Prostate gland (tissue), 2 donors: ENCODE data around the gene HSF4. TPM values are rescaled to one million over a fixed set of nuclear protein-coding genes. Genes with fewer than 3 reads are reported as not detected.

Source experiments
- DNase-seq: peaks from one replicate; pipeline ENCODE4 v3.0.0-alpha.2; 2019; ENCODE audit warnings: low spot score
- H3K27ac ChIP-seq, 2 donors: fragments of 200-600 bp; sonication (generic); 2 replicates each; pipeline ENCODE4 v1.5.1; 2017 to 2019
- H3K27me3 ChIP-seq: fragments of 200-600 bp; sonication (generic); replicated peaks from 2 replicates; pipeline ENCODE4 v1.5.1; 2019; ENCODE audit not compliant: insufficient read depth
- H3K36me3 ChIP-seq, 2 donors: fragments of 200-600 bp; sonication (generic); 1 replicate in 1 of 2; 2 replicates in 1 of 2; pipeline versions ENCODE4 v1.5.1 to v1.8.1; 2017 to 2019
- H3K4me1 ChIP-seq: fragments of 200-600 bp; sonication (generic); replicated peaks from 2 replicates; pipeline ENCODE4 v1.5.1; 2019
- H3K4me3 ChIP-seq, 2 donors: fragments of 200-600 bp; sonication (generic); 2 replicates each; pipeline ENCODE4 v1.5.1; 2017 to 2019
- H3K9me3 ChIP-seq: fragments of 200-600 bp; sonication (generic); 2 replicates; pipeline ENCODE4 v1.5.1; 2017
- CTCF ChIP-seq, 4 experiments: fragments of 200-600 bp in 2 of 4; fragments of 450-650 bp in 2 of 4; sonication (generic) in 2 of 4; IDR thresholded peaks; 1 replicate in 3 of 4; 2 replicates in 1 of 4; pipeline ENCODE4 v1.5.1; 2016 to 2019; ENCODE audit warnings: antibody characterized with exemption in 4 of 4, mild to moderate bottlenecking in 2 of 4, moderate library complexity in 2 of 4
- POLR2A ChIP-seq: fragments of 450-650 bp; IDR thresholded peaks from one replicate; pipeline ENCODE4 v1.6.1; 2016; ENCODE audit warnings: antibody characterized with exemption, mild to moderate bottlenecking
- POLR2AphosphoS5 ChIP-seq: sonication (generic); formaldehyde crosslinking; IDR thresholded peaks from one replicate; pipeline ENCODE4 v1.6.1; 2017; ENCODE audit warnings: antibody characterized with exemption
- WGBS: methylation state at CpG from one replicate; pipeline ENCODE4 v1.1.5; 2018; 5-methylcytosine and 5-hydroxymethylcytosine counted together
- intact Hi-C: fragments of 100-400 bp; cut with DNase I; formaldehyde crosslinking; loops from one replicate; pipeline ENCODE4 v1.14.2; 2022
- total RNA-seq, 2 donors: library from RNA; depleted of rRNA; stranded (reverse); fragments of >200 nt; gene quantifications; one replicate each; pipeline ENCODE4 v1.1.0, GENCODE V29; 2016

The HSF4 gene
- total RNA-seq, 2 donors from 2014 or later, result 109 to 137 TPM

- peaks cover 8 to 20% of the 10 kb centered on the region in 2 donors for H3K36me3 ChIP-seq
- H3K27ac ChIP-seq, result no peak overlapping the region
- no peak for DNase-seq
- H3K4me3 ChIP-seq, result no peak overlapping the region
- TF ChIP-seq POLR2A, result no peak
- no peak for TF ChIP-seq POLR2AphosphoS5
- TF ChIP-seq CTCF (IDR thresholded peaks at IDR 0.05), result no peak
- H3K9me3 ChIP-seq, result no peaks in the 10 kb centered on the region
- H3K27me3 ChIP-seq, result no peaks in the 10 kb centered on the region
- 55% methylated on average over 3 of the region's 3 CpGs for WGBS
- no peaks in the 10 kb centered on the region for H3K4me1 ChIP-seq
- intact Hi-C loops, result no loop called here
Measured at GRCh38 chr16:67137605-67138004, 26.9 kb upstream of the HSF4 start.

GRCh38 chr16:67141391-67141790 is 23.2 kb upstream of the HSF4 start:
- 96% methylated on average over 13 of the region's 13 CpGs for WGBS

GRCh38 chr16:67142342-67142741 is 22.2 kb upstream of the HSF4 start:
- TF ChIP-seq POLR2A (no peak), POLR2AphosphoS5 (no peak), CTCF (IDR thresholded peaks at IDR 0.05) (no peak)
- H3K9me3 ChIP-seq, result no peaks in the 10 kb centered on the region
- DNase-seq, result no peak

More at GRCh38 chr16:67141391-67141790, 23.2 kb upstream of the HSF4 start:
- Histone ChIP-seq H3K4me1 (no peaks in the 10 kb centered on the region), H3K27ac (no peak overlapping the region), H3K4me3 (no peak overlapping the region), H3K36me3 (peaks cover 13 to 17% of the 10 kb centered on the region in 2 donors), H3K9me3 (no peaks in the 10 kb centered on the region), H3K27me3 (no peaks in the 10 kb centered on the region)
- TF ChIP-seq POLR2AphosphoS5 (no peak), CTCF (IDR thresholded peaks at IDR 0.05) (no peak), POLR2A (no peak)
- DNase-seq, result no peak
- intact Hi-C loops, result no loop called here

GRCh38 chr16:67144943-67145342 is 19.6 kb upstream of the HSF4 start:
- 95% methylated on average over 2 of the region's 2 CpGs for WGBS
- Histone ChIP-seq H3K4me3 (no peak overlapping the region), H3K27ac (no peak overlapping the region), H3K9me3 (no peaks in the 10 kb centered on the region), H3K4me1 (no peaks in the 10 kb centered on the region), H3K36me3 (peaks cover 13 to 17% of the 10 kb centered on the region in 2 donors), H3K27me3 (no peaks in the 10 kb centered on the region)
- no peak for DNase-seq
- TF ChIP-seq POLR2A, result no peak
- intact Hi-C loops, result loop anchor here (5.0 kb wide), 1 partner anchor 33 kb away; no protein-coding TSS in a partner anchor

More at GRCh38 chr16:67142342-67142741, 22.2 kb upstream of the HSF4 start:
- 87% methylated on average over 9 of the region's 9 CpGs for WGBS
- Histone ChIP-seq H3K27ac (no peak overlapping the region), H3K4me1 (no peaks in the 10 kb centered on the region), H3K4me3 (no peak overlapping the region), H3K36me3 (peaks cover 13 to 17% of the 10 kb centered on the region in 2 donors), H3K27me3 (no peaks in the 10 kb centered on the region)
- intact Hi-C loops, result no loop called here

- no peaks in the 10 kb centered on the region for H3K9me3 ChIP-seq
Measured at GRCh38 chr16:67145746-67146145, 18.8 kb upstream of the HSF4 start.

More at GRCh38 chr16:67145746-67146145, 18.8 kb upstream of the HSF4 start:
- no peak overlapping the region for H3K4me3 ChIP-seq
- H3K4me1 ChIP-seq, result no peaks in the 10 kb centered on the region
- 86% methylated on average over 2 of the region's 2 CpGs for WGBS
- no peak overlapping the region for H3K27ac ChIP-seq
- H3K36me3 ChIP-seq, result peaks cover 13 to 17% of the 10 kb centered on the region in 2 donors
- DNase-seq, result no peak
- intact Hi-C loops, result loop anchor here (5.0 kb wide), 1 partner anchor 33 kb away; no protein-coding TSS in a partner anchor
- no peaks in the 10 kb centered on the region for H3K27me3 ChIP-seq
- TF ChIP-seq POLR2A, result no peak
- TF ChIP-seq CTCF (IDR thresholded peaks at IDR 0.05), result no peak
- no peak for TF ChIP-seq POLR2AphosphoS5
